Superior temporal gyrus (tissue), 1 donor: Measurements from ENCODE around the gene SURF6.

ENCODE experiments used
- DNase-seq: peaks from one replicate; pipeline ENCODE4 v3.0.0-alpha.2; 2016; ENCODE audit errors: extremely low spot score

Gene SURF6

DNA sequence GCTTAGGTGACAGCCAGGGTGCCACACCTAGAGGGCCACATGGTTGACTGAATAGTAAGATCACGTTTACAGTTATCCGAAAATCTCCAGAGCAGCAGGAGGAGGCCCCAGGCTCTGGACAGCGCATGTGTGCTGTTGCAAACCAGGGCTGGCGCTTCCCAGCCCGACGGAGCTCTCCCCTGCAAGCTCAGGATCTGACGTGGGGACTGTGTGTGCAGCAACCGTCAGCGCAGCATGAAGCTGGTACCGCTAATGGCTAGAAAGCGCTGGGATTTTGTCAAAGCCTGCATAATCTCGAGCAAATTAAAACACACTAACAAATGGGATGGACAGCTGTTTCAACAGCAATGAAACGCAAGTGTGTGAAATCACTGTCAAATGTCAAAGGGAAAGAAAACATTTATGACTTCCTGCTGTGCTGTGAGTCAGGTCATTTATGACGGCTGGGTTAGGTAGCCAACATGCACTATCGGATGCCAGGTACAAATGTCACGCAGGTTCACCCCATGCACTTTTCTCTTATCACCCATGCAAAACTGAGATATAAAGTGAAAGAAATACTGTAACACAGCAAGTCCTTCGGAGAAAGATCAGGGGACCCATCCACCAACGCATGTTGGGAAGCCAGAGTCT is 32.4 kb upstream of the SURF6 start:
- DNase-seq: peak; percentile 12

DNA sequence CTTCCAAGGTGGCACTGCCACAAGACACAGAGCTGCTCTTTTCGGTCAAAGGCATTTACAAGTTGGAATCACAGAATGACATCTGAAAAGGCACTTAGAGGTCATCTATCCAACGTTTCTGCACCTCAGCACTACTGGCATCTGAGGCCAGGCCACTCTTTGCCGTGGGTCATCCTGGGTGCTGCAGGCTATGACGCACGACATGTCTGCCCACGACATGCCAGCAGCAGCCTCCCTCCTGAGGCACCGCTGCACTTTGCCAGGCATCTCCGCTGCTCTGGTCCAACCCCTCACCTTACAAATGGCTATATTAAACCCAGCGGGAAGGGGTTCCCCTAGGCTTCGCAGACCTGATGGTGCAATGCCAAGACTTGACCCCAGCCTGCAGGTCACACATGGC is 31.8 kb upstream of the SURF6 start:
- DNase-seq: no peak

DNA sequence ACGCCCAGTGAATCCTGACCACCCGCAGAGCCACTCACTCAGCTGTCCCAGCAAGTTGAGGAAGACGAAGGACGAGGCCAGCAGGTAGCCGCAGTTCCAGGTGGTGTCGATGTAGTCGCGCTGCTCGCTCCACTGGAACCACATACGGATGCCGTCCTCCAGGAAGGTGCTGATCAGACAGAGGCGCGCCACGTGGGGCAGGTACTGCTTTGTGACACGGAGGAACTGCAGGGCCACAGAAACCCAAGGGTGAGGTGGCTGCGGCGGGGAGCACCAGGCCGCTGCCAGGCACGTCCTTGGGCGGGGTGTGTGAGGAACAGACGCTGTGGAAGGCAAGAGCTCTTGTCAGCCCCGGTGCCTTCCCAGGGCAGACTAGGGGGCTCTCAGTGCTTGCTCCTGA is 31.2 kb upstream of the SURF6 start:
- DNase-seq: no peak

DNA sequence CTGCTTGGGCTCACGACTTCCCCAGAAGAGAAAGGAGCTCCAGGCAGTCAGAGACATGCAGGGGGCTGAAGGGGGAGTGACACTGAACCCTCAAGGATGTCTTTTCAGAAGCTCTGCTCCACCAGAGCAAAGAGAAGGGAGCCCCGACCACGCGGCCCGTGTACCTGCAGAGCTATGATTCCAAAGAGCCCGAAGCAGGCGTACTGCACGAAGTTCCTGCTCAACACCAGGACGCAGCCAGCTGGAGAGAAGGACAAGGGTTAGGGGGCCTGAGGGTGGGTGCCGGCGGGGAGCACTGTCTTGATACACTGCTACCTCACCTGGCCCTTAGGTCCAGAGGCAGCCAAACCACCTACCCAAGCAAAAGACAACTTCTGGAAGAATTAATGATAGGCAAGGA is 30.4 kb upstream of the SURF6 start:
- no peak for DNase-seq

DNA sequence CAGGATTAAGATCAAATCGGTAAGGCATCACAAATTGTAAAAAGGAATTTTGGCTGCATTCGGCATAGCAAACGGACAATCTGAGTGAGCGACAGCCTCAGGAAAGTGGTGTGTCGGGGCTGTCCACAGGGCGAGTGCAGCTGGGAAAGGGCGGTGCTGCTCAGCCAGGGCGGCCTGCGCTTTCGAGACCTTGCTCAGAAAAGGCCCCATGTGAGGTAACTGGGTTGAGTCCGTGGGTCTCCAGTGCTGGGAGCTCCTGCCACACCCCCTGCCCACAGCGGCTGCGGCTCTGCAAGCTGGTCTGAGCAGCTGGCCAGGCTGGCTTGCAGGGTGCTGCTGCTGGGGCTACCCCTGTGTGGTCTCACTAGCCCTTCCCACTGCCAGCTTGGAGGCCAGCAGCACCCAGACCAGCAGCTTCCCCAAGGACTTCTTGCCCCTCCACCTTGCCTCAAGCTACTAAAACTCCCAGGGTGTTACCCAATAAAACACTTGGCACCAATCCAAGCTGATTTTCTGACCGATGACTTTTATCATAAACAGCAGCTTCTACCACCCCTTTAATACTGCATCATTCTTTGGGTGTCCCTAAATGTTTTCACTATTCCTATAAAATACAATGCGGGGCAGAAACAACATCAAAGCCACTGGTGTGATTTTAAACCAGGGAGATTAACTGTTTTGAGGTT is 26.5 kb upstream of the SURF6 start:
- DNase-seq: no peak

DNA sequence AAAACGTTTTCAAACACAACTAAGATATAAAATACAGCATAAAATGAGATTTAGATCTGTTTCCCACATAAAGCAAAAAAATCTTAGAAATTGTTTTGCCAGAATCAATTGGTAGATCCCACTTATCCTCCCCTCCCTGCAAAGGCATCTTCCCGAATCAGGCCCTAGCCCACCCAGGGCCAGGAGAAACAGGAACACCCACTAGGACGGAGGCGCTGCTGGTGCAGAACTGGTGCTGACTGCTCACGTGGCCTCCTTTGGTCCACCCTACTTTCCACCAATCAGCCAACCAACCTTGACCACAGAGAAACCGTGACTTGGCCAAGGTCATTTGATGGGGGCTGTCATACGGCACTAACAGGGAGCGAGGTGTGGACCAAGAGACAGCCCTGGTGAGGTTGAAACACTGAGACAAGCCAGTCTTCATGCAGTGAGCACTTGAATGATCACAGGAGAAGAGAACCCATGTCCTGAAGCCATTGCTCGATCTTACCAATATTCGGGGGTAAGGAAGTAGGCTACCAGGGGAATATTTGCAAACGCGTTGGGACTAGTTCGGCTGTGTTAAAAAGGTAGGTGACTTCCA is 25.6 kb upstream of the SURF6 start:
- DNase-seq: no peak

DNA sequence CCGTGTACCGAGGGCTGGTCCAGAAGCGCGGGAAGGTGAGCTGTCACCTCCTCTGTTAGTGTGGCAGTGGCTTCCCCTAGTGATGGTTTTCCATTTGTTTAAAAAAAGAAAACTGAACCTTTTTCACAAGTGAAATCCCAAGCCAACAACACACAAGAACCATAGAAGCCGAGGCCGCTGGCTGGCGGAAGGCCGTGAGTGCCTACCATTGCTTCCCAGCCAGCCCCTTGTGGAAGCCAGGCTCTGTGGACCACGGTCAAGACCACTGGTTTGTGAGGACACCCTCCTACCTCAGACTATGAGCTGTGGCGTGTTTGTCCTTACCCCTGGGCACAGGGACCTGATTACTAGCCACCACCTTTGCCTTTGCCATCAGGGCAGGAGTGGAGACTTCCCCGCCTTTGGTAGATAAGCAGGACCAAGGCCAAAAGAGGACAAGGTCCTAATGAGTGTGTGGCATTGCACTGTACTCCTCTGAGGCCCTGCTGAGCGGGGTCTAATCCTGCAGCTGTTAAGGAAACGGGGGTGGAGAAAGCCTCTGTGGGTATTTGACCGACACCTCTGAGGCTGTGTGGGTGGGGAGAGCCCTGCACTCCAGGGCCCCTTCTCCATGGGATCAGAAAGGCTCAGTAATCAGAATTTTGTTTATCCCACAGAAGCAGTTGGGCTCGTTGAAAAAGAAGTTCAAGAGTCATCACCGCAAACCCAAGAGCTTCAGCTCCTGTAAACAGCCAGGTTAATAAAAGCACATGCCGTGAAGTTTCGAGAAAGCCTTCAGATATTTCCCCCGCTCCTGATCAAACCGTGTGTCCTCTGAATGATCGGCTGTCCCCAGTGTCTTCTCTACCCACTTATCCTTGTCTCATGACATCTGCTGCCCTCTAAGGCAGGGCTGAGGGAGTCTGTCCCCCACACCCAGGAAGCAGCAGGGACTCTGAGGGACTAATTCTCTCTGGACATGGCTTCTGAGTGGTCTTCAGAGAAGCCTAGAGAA is 24.7 kb upstream of the SURF6 start:
- DNase-seq: no peak

DNA sequence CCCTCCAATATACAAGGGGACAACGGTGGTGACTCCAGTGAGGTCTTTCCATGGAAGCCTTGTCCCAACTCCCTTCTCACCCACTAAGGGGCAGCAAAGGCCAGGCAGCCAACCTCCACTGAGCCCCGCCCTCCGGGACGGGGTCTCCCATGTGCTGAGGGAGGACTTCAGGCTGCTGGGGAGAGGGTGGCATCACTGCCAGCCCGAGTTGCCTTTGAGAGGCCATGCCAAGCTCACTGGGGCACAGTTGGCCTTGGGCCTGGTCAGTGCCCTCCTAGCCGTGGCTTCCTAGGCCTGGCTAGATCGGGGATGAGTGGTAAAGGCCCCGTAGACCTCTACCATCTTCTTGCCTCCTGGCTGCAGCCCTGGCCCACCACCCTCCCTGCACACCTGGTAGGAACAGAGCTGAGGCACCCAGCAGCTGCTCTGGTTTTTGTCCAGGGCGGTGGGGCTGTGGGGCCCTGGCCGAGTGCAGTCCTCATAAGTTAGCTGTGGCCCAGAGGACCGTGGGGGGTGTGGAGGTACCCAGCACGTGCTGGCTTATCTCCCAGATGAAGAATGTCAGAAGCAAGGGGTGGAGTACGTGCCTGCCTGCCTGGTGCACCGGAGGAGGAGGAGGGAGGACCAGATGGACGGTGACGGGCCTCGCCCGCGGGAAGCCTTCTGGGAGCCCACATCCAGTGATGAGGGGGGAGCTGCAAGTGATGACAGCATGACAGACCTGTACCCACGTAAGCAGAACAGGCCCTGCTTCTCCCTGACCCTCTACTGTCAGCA is 23.6 kb upstream of the SURF6 start:
- DNase-seq: no peak

DNA sequence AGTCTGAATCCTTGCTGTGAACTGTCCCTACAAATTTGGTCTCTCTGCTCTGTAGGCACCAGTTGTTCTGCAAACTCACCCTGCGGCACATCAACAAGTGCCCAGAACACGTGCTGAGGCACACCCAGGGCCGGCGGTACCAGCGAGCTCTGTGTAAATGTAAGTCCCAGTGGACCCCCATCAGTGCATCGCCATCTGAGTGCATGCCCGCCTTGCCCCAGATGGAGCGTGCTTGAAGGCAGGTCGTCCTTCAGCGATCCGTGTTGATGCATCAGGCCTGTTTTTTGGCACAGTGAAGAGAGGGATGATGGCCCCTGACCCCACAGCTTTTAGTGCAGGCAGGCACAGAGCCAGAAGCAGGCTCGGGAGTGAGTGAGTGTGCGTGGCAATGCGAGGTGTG is 21.7 kb upstream of the SURF6 start:
- no peak for DNase-seq

DNA sequence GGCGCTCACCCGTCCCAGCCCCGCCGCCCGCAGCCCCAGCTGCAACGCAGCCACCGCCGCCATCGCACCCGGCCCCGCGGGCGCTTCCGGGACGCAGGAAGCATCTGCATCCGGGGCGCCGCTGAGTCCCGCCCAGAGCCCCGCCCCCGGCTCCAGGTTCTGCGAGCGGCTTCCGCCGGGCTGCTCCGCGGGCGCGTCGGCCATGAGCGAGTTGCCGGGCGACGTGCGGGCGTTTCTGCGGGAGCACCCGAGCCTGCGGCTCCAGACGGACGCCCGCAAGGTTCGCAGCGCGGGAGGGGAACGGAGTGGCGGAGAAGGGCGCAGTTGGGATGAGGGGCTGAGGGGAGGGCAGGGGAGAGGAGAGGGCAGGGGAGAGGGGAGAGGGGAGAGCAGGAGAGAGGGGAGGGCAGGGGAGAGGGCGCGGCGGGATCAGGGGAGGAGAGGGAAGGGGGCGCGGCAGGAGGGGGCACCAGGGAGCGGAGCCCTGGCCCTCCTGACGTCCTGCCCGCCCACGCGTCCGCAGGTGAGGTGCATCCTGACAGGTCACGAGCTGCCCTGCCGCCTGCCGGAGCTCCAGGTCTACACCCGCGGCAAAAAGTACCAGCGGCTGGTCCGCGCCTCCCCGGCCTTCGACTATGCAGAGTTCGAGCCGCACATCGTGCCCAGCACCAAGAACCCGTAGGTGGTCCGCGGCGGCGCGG is 20.6 kb upstream of the SURF6 start, which contains the start of the genes SURF1 and SURF2:
TSS of gene SURF1 (minus strand) at position 97 of the 701 bp plus-strand sequence. CDS start at position 63, 34 bp downstream.
TSS of gene SURF2 (plus strand) at position 160 of the 701 bp plus-strand sequence. CDS start at position 203, 43 bp downstream.
- DNase-seq: peak; percentile 80

DNA sequence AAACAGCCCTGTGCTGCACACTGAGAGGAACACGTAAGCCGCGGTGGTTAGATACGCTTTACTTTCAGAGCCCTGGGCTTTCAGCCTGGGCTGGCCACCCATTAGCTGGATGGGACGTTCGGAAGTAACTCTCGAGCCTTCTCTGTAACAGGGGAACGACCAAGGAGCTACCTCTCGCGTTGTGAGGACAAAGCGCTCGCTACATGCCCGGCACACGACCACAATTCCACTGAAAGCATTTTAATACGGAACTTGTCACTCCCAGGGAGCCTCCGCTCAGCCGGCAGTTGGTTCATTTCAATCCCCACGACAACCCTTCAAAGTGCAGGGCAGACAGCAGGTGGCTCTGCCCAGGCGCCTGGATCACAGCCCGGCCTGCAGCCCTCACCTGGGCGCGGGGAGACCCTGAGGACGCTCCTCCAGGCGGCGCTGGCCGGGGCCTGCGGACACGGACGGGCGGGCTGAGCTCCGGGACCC is 19.9 kb upstream of the SURF6 start:
- DNase-seq: no peak

DNA sequence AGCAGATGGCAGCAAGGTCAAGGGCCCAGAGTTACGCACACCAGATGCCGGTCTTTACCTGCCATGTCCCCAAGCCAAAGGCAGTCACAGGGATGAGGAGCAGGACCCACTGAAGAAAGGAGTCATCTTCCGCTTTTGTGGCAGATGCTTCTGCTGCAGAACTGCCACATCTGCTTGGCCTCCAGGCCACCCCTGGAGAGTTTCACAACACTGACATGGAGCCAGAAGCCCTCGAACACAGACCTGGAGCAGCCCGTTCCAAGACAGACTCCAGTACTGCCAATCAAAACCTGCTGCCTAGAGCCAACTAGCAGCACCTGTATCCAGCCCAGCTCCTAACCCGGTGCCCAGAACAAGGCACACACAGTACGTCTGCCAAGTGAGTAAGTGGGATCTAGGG is 18.8 kb upstream of the SURF6 start:
- no peak for DNase-seq

DNA sequence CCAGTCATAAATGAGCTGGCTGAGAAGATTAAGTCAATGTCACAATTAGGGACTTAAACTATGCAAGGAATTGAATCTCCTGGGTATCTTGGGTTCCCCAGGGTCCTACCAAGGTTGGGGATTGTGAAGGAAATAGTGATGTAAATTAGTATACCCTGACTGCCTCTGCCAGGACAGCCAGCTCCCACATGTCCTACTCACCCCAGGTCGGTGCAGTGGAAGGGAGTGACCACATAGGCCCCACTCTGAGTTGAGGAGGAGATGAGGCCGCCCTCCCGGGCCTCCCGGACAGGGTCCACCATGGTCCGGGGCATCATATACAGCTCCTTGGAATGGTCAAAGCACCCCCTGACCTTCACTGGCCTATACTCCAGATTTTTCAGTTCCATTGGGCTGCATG is 17.6 kb upstream of the SURF6 start:
- DNase-seq: no peak

DNA sequence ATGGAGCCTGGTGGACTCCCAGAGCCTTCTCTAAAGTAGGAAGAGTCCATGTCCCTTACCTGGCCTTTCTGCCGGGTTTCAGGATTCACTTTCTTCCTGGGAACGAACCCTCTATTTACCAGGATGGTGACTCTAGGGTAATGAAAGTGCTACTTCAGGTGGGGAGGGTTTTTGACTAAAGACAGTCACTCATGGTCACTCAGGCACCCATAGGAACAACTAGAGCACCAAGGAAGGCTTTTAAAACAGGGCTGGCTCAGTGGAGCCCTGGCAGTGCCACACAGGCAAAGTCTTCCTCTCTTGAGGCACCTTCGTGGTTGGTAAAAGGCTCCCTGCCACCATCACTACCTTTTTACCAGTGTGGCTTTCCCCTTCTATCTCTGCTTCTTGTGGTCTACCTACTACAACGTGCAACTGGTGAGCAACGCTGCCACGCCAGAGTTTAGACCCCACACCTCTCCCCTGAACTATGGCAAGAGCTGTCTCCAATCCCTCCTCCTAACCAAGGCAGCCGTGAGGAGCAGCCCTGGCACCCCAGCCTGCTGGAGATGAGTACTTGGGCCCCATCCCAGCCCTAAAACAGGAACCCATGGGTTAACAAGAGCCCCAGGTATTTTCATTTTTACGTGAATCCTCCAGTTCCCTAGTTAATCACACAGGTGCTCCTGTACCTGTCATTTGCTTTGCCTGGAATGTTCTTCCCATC is 16.8 kb upstream of the SURF6 start:
- no peak for DNase-seq

DNA sequence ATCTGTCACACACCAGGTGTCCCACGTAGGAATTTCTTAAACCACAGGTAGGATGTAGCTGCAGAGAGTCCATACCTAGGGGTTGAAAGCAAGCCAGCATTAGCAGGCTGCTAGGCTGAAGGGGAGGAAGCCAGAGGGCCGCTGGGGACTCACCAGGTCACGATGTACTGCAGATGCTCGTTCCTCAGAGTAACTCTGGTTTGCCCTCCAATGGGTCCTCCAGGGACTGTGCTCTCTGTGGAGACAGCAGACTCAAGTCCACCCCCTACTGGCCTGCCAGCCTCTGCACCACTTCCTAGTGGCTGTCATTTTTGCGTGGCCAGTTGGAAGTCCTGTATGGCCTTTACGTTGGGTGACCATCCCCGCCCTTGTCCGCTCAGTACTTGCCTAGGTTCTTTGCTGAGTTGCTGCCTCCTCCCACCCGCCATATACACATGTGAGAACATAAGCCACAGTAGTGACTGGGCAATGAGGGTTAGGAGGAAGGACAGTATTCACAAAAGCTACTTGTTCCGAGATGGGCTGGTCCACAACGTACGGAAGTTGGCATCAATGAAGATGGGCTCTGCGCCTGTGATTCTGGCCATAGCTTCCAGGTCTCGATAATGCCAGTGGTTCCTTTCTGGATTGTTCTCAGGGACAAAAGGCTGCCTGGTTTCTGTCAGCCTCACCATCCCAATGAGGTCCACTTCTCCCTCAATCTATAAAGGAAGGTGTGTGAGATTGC is 16.1 kb upstream of the SURF6 start:
- DNase-seq: no peak

DNA sequence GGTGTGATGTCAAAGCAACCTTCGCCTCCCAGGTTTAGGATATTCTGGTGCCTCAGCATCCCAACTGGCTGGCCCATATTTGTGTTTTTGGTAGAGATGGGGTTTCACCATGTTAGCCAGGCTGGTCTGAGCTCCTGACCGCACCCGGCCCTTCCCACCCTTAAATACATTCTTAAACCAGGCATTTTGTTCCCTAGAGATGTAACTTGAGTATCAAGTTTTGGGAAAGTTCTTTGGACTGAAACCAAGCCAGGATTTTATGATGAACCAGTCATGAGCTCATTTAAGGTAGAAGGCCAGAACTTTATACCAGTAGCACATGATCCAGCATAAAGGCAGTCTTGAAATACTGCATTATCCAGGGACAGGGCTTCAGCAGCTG is 15.5 kb upstream of the SURF6 start:
- no peak for DNase-seq

DNA sequence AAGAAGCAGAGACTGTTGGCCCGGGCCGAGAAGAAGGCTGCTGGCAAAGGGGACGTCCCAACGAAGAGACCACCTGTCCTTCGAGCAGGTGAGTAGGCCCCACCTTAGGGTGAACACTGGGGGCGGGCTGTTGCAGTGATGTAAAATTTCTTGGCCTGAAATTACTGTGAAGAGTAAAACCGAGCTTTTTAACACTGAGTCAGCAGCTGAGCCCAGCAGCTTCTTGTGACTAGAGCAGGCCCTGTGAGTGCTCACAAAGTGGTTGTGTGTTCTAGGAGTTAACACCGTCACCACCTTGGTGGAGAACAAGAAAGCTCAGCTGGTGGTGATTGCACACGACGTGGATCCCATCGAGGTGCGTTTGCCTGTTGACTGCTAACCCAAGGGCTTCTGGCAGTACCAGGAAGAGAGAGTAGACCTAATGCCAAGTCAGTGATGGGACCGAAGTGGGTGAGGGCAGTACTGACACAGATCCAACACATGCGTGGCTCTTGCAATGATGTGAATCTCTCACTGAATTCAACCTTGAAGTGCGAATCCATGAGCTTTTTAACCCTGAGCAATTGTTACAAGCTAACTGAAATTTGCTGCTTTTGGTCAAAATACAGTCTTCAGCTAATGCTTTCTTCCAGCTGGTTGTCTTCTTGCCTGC is 14.1 kb upstream of the SURF6 start:
- DNase-seq: no peak

DNA sequence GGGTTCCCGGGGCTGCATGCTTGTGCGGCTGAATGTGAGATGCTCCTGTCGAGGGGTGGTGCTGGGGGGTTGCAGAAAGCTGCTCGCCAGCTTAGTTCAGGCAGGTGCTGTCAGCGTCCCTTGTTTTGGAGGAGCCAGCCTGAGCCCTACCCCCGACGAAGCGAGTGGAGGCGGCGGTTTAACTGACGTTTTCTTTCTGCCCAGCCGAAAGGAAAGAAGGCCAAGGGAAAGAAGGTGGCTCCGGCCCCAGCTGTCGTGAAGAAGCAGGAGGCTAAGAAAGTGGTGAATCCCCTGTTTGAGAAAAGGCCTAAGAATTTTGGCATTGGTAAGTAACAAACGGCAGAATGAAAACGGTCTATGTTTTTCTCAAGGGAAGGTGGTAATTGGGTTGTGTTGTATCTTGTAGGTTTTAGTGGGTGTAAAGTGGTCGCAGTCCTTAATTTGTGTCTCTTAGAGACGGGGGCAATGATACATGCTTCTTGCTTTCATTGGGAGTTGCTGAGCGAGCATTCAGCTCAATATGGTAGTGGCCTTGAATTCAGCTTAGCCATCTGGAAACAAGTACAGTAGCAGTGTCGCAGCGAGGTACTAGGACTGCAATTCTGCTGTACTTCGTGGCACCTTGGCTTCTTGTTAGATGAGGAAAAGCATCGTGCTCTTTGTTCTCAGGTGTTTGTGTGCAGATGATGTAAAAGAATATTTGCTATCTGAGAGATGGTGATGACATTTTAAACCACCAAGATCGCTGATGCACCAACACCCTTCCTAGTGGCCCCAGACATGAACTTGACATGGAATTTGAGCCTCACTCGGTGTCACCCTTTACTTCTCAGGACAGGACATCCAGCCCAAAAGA is 13.0 kb upstream of the SURF6 start:
- no peak for DNase-seq
